ENCODE data around the gene ZFHX2. TPM values are rescaled to one million over a fixed set of nuclear protein-coding genes. Genes with fewer than 3 reads are reported as not detected.

ZFHX2 gene
- total RNA-seq, 6 experiments from 2014 or later: 0.63 to 4.2 (median 1.7) TPM

DNA sequence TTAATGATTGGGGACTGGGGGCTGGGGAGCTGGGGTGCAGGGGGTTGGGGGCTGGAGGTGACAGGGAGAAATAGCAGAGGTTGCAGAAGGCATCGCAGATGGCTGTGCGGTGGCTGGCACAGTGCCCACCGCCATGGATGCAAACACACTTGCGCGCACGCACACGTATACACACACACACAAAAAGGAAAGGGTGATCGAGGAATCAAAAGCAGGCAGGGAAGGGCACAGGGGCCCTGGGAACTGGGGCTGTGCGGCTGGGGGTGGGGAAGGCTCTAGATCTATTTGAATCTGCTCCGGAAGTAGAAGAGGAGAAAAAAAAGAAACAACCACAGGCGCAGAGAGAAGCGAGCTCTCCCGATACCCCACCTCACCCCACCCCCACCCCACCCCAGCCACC lies 39.4 kb downstream of the ZFHX2 start:
- H3K4me1 Mint-ChIP-seq (ENCODE audit: low read depth): no peaks in the 10 kb centered on the region
- H3K4me3 Mint-ChIP-seq: no peak overlapping the region
- DNase-seq: no peak
- no peaks in the 10 kb centered on the region for H3K36me3 Mint-ChIP-seq (ENCODE audit: low read depth)
- TF ChIP-seq, protein P1, sequence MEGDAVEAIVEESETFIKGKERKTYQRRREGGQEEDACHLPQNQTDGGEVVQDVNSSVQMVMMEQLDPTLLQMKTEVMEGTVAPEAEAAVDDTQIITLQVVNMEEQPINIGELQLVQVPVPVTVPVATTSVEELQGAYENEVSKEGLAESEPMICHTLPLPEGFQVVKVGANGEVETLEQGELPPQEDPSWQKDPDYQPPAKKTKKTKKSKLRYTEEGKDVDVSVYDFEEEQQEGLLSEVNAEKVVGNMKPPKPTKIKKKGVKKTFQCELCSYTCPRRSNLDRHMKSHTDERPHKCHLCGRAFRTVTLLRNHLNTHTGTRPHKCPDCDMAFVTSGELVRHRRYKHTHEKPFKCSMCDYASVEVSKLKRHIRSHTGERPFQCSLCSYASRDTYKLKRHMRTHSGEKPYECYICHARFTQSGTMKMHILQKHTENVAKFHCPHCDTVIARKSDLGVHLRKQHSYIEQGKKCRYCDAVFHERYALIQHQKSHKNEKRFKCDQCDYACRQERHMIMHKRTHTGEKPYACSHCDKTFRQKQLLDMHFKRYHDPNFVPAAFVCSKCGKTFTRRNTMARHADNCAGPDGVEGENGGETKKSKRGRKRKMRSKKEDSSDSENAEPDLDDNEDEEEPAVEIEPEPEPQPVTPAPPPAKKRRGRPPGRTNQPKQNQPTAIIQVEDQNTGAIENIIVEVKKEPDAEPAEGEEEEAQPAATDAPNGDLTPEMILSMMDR (IDR thresholded peaks at IDR 0.05): no peak
- no peaks in the 10 kb centered on the region for H3K9me3 Mint-ChIP-seq
- H3K27ac Mint-ChIP-seq: no peak overlapping the region
- H3K27me3 Mint-ChIP-seq (ENCODE audit: insufficient read depth): no peaks in the 10 kb centered on the region; the same call in none of the 2 replicates

DNA sequence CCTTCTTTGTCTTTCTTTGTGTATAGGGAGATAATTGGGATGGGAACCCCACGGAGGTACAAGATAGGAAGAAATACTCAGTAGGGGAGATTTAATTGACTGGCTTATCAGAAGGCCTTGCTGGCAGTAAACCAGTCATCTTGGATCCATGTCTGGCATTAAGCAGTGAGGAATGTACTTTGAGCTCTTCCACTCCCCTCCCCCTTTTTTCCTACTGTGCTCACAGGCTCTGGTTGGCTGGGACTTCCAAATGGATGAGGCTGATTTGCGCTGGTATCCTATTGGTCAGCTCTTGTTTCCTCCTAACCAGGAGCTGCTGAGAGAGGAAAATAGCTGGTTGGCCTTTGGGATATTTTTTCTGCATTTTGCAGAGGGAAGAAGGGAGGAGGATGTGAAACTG lies 57.3 kb downstream of the ZFHX2 start:
- Mint-ChIP-seq H3K4me1 (ENCODE audit: low read depth) (peaks cover 13% of the 10 kb centered on the region), H3K27me3 (ENCODE audit: insufficient read depth) (no peaks in the 10 kb centered on the region), H3K9me3 (no peaks in the 10 kb centered on the region), H3K36me3 (ENCODE audit: low read depth) (no peaks in the 10 kb centered on the region), H3K27ac (no peak overlapping the region), H3K4me3 (no peak overlapping the region)
- peak; percentile 23 for DNase-seq
- TF ChIP-seq, protein P1 (IDR thresholded peaks at IDR 0.05): no peak

DNA sequence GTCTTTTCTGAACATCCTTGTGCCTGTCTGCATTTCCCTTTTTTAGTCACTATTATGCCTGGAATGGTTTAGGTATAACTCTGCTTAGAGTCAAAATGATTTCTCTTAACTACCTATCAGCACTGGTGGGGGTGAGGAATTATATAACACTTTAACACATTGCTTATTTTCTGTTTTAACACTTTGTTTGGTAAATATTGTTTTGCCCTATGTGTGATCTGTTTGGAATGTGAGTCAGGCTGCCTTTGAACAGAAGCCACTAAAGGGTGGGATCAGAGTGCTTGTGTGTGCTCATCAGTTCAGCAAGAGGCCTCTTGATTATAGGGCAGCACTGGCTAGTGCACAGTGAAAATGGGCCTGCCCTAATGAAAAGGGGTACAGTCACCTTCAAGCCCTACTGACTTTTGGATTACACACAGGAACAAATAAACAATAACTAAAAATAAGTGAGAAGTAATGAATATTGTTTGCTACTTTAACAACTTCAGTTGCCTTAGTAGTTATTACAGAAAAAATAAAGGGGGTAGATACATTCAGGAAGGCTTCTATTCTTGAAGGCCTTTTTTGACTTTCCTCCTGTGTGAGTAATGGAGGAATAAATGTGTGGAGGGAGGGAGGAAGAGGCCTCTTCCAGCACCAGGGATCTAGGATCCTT lies 58.8 kb downstream of the ZFHX2 start:
- Mint-ChIP-seq H3K27me3 (ENCODE audit: insufficient read depth) (no peaks in the 10 kb centered on the region), H3K4me1 (ENCODE audit: low read depth) (peaks cover 13% of the 10 kb centered on the region), H3K36me3 (ENCODE audit: low read depth) (no peaks in the 10 kb centered on the region), H3K27ac (no peak overlapping the region), H3K9me3 (no peaks in the 10 kb centered on the region), H3K4me3 (no peak overlapping the region)
- DNase-seq: peak; percentile 9
- TF ChIP-seq, protein P1 (IDR thresholded peaks at IDR 0.05): no peak

DNA sequence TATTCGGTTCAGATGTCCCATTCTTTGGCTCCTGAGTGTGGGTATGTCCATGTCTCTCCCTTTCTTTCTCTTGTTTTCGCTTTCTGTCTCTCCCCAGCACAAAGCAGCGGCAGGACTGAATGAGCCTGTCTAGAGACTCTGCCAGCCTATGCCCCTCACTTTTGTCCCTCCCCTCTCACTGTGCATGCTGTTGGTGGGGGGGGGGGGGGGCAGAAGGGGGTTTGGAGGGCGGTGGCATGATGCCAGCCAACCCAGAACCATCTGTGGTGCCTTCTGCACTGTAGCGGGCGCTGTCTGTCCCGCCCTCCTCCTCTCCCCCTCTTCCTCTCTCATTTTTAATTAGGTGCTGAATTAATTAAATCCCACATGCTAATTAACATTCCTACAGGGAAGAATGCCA lies 64.3 kb downstream of the ZFHX2 start:
- no peak for DNase-seq
- Mint-ChIP-seq H3K9me3 (no peaks in the 10 kb centered on the region), H3K4me1 (ENCODE audit: low read depth) (no peaks in the 10 kb centered on the region), H3K27me3 (ENCODE audit: insufficient read depth) (no peaks in the 10 kb centered on the region), H3K36me3 (ENCODE audit: low read depth) (no peaks in the 10 kb centered on the region), H3K27ac (no peak overlapping the region), H3K4me3 (no peak overlapping the region)
- TF ChIP-seq, protein P1 (IDR thresholded peaks at IDR 0.05): no peak

DNA sequence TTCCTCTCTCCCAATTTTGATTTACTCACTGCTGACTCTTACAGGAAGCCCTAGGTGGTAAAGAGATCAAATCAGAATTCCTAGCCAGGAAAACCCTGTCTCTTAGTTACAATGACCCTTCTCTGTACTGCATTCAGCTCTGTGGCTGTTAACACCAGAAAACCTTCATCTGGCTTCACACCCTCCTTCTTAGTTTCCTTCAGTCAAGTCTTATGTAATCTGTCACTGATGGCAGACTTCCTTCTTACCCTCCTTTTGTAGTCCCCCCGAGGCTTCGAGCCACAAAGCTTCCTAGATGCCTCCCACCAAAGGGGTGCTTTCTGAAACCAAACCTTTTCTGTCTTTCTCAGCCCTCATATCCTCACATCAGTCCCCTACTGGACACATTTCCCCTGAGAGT lies 65.5 kb downstream of the ZFHX2 start:
- Mint-ChIP-seq H3K4me1 (ENCODE audit: low read depth) (no peaks in the 10 kb centered on the region), H3K27ac (no peak overlapping the region), H3K9me3 (no peaks in the 10 kb centered on the region), H3K27me3 (ENCODE audit: insufficient read depth) (no peaks in the 10 kb centered on the region), H3K4me3 (no peak overlapping the region), H3K36me3 (ENCODE audit: low read depth) (peaks cover 5% of the 10 kb centered on the region; the same call in 1 of the 2 replicates)
- no peak for DNase-seq
- TF ChIP-seq, protein P1 (IDR thresholded peaks at IDR 0.05): no peak

Data from HFFc6 (cell line).